ENCODE results near the gene GM2A.
"Not testable (repeated sequence)": the region's sequence is repeated elsewhere in the genome, so short reads cannot be mapped to it uniquely, and the experiment has no call there.

GM2A gene

DNA sequence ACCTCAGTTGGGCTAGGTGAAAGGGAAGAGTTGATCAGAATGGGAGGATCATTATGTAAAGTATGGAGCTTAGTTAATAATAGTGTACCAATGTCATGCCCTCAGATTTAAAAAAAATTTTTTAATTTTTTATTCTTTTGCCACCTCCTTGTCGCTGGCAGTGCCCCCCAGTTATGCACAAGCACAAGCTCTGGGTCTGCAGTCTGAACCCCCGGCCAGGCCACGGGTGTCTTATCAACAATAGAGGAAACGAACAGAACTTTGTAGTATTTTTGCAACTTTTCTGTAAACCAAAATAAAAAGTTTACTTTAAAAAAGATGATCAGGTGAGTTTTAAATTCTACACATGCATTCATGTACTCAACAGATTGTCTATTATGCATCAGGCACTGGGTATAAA lies 1.4 kb upstream of the GM2A start:
- DNase-seq (ENCODE audit: low read depth in 2 of 2): no peak

DNA sequence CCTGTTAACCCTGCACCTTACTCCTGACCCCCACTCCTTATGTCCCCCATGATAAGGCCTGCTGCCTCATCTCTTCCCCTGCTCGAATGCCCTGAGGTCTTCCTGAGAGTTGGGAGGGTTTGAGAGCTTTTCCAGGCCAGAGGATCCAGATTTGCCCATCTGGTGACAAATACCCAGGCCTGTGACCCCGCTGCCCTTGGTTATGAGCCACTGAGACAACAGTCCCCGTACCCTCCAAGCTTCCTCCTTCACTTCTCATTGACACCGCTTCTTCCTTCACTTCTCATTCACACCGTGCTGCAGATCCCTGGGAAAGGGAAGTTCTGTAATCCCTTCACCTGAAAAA lies 593 bp downstream of the GM2A start:
- no peak for DNase-seq (ENCODE audit: low read depth in 2 of 2)

DNA sequence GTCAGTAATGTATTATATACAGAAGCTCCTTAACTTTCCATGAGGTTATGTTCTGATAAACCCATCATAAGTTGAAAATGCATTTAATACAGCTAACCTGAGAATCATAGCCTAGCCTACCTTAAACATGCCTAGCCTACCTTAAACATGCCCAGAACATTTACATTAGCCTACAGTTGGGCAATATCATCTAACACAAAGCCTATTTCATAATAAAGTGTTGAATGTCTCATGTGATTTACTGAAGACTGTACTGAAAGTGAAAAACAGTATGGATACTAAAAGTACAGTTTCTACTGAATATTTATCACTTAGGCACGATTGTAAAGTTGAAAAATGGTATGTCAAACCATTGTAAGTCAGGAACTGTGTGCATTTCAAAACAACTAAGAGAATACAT lies 1.6 kb downstream of the GM2A start:
- DNase-seq (ENCODE audit: low read depth in 2 of 2): no peak

DNA sequence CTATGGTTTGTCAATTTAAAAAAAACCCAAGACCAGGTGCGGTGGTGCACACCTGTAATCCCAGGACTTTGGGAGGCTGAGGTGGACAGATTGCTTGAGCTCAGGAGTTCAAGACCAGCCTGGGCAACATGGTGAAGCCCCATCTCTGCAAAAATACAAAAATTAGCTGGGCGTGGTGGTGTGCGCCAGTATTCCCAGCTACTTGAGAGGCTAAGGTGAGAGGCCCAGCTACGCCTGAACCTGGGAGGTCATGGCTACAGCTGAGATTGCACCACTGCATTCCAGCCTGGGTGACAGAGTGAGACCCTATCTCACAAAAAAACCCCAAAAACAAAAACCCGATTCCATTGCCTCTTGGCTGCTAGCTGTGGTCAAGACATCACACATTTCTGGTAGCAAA lies 2.0 kb downstream of the GM2A start:
- not testable (repeated sequence) for DNase-seq (ENCODE audit: low read depth in 2 of 2)

DNA sequence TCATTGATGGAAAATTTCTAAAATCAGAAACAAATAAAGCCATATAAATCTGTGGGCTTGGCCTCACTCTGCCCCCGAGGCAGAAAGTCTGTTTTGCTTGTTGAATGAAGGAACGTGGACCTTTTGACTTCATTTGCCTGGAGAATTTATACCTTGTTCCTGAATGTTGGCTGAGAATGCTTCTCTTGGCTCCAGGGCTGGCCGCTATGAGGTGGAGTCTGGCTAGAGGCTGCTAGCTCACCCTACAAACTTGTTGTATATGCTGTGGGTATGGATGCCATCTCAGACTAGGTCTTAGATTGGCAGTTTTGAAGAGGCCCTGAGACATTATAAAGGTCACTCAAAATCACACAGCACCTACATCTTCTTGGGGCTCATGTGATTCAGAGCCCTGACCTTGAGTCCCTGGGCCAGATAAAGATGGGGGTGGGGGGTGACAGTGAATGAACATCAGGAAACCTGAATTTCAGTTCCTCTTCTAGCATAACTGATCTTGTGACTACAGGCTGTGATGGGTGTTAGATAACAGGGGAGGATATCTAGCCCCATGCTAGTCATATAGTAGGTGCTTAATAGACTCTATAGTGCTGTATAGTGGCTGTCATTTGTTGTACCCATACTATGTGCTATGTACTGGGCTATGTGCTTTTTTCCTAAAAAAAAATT lies 2.8 kb downstream of the GM2A start:
- no peak for DNase-seq (ENCODE audit: low read depth in 2 of 2)

DNA sequence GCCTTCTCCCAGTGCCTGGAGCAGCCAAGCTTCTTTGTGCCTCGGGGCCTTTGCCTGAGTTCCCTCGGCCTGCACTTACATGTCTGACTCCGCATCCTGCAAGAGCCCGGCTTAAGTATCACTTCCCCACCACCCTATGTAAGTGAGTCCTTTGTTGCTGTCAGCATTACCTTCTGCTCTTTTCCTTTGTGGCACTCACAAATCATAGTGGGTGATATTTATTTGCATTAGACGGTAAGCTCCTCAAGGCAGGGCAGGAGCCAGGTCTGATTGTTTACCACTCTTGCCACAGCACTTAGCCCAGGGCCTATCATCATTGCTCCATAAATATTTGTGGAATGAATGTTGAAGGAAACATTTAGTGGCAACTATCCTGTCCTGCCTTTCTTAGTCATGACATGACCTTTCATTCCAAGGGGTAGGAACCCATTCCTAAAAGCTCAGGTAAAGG lies 4.8 kb downstream of the GM2A start:
- DNase-seq (ENCODE audit: low read depth in 2 of 2): no peak

DNA sequence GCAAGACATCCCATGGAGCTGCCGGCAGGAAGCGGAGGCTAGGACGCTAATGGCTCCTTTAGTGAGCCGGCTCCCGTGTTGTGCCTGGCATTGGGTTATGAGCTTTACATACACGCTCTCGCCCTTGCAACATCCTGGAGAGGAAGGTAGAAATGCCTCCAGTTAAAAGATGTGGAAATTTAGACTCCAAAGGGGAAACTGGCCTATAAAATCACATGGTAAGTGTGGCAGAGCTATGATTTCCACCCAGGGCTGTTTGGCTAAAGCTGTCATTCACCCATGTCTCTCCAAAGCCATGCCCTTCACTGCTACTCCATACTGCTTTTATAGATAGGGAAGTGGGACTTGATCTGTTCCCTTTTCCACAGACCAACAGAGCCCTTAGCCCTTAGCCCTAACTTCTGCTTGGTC lies 5.2 kb downstream of the GM2A start:
- no peak for DNase-seq (ENCODE audit: low read depth in 2 of 2)

DNA sequence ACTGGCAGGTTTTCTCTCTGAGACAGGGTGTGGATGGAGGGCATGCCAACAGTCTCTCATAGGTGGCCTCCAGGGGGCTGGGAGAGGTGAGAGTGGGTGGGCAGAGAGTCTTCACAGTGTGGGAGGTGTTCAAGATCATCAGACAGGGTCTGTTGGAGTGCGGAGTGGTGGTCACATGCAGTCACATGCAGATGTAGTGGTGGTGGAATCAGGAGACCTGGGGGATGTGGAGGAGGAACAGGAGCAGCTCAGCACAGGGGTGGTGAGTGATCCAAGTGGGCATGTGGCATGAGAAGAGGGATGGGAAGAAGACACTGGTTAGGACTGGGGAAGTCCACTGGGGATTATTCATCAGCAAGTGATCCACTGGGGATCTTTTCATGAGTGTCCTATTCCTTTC lies 5.8 kb downstream of the GM2A start:
- DNase-seq (ENCODE audit: low read depth in 2 of 2): no peak

DNA sequence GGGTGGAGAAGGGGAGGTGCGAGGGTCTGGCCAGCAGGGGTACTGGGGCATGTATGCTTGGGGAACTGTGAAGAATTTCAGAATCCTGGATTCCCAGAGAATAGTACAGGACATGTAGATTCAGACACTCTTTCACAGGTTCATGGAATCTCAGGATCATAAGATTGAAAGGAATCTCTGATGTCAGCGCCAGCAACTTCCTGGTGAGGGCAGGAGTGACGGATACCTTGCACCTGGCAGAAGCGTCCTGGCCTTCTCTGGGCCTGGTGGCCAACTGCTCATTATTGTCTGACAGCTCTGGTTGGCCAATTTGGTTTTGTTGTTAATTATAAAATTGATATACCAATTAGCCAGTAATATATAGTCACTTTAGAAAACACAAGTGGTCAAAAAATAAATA lies 6.9 kb downstream of the GM2A start:
- DNase-seq (ENCODE audit: low read depth in 2 of 2): no peak

DNA sequence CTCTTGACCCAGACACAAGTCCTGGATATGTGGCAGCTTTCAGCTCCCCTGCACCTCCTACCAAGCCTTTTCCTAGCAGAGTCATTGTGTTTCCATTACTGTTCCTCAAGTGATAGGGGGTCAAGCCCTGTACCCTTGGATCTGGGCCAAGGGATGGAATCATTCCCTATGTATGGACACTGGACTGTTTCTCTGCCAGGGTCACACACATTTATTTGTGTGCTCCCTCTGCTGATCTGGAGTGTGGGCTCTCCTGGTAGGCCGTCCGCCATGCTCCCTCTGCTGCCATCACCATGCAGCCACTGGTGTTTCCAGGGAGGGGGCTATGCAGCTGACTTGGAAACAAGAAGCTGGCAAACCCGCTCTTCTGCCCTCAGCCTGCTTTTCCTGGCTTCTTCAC lies 9.5 kb downstream of the GM2A start:
- DNase-seq (ENCODE audit: low read depth in 2 of 2): no peak

DNA sequence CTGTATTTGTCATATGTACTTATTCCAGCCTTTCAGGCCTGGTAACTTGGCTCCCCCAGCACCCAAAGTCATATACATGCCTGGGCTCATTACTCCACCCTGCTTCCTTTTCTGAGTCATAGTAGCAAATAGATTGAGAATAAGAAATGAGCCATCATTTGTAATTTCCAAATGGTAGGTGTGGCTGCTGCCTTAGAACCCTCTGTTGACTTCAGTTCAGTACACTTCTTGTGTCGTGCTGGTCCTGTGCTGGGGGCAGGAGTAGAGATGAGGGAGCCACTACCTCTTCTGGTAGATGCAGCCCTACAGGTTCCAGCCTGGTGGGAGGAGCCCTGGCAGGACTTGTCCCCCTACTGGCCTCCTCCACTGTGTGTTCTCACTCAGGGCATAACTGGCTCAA lies 11.1 kb downstream of the GM2A start:
- peak in 1 of 2 donors; percentile 17 for DNase-seq (ENCODE audit: low read depth in 2 of 2)

DNA sequence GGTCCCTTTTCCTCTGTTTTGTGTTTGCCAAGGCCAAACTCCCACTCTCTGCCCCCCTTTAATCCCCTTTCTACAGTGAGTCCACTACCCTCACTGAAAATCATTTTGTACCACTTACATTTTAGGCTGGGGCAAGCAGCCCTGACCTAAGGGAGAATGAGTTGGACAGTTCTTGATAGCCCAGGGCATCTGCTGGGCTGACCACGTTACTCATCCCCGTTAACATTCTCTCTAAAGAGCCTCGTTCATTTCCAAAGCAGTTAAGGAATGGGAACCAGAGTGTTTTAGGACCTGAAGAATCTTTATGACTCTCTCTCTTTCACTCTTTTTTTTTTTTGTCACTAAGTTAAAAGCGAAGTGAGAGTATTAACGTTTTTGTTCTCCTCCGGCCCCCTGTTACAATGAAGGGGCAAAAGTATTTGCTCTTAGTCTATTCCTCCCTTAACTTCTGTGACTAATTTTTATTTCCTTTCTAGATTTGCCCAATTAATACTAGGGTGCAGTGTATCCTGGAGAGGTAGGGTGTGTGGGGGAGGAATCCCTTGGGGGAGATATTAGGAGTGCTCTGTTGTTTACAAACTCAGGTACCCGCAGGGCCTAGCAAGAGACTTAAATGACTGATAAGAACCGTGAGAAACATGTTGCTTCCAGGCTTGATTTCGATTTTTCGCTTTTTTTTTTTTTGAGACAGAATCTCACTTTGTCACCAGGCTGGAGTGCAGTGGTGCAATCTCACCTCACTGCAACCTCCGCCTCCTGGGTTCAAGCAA lies 14.7 kb downstream of the GM2A start:
- DNase-seq (ENCODE audit: low read depth in 2 of 2): no peak

DNA sequence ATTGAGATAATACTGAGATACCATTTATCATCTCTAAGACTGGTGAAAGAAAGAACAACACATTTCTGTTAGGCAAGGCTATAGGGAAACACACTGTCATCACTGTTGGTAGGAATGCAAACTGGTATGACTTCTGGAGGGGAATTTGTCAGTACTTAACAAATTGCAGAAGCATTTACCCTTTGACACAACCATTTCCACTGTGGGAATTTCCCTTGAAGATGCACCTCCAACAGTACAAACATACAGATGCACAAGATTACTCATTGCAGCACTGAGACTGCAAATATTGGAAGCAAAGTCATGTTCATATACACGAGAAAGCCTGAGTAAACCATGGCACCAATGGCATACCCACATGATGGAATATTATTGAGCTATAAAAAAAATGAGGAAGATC lies 17.6 kb downstream of the GM2A start:
- DNase-seq (ENCODE audit: low read depth in 2 of 2): no peak

DNA sequence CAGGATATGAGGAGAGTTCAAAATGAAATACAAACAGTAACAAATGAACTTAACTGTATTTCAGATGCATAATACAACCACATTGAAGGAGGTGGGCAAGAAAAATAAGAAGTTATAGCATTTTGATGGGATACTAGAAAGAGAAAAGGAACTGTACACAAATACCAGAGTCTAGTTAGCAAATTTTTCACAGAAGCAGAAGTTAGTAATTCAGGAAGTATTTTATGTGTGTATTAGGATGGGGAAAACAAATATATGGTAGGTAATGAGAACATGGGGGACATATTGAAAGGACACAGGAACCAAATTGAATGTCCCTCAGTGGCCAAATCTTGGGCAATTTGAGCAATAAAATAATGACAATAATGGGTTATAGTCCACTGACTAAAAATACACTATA lies 18.4 kb downstream of the GM2A start:
- DNase-seq (ENCODE audit: low read depth in 2 of 2): no peak

DNA sequence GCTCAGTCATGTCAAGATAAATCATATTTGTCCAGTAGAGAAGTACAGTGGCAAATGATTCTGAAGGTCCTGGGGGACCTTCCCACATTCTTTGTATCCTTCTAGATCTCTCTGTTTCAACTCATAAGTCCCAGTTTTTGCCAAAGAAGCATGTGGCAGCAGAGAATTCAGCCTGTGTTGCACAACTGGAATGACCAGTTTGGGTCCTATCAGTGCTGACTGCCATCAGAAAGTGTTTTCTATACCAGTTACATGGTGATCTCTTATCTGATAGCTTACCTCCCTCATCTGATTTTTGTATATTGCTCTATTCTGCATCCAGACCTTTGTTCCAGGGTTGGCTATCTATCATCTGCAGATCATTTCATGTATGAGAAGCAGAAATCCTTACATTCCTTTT lies 21.7 kb downstream of the GM2A start:
- no peak for DNase-seq (ENCODE audit: low read depth in 2 of 2)

DNA sequence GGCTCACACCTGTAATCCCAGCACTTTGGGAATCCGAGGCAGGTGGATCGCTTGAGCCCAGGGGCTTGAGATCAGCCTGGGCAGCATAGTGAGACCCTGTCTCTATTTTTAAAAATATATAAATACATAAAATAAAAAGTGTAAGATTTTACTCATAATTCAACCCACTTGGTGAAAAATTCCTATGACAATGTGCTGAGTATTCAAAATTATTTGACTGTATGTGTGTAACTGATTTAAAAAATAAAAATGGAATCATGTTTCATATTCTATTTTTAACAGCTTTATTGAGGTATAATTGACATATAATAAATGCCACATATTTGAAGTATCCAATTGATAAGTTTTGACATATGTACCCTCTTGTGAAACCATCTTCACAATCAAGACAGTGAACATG lies 22.8 kb downstream of the GM2A start:
- DNase-seq (ENCODE audit: low read depth in 2 of 2): no peak

DNA sequence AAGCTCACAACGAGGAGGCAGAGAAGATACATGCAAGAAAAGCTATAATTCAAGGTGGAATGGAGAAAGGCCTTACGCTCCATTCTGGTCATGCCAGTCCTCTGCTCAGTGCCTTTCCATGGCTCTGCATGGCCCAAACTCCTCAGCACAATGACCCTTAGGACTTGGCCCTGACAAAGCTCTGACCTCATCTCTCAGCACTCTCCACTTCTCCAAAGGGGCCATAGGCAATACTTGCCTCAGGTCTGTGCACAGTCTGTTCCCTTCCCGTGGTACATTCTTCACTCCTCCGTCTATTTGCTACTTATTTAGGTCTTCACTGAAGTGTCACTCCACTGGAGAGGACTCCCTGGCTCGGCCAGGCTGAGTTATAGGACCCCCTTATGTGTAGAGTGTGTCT lies 25.9 kb downstream of the GM2A start:
- no peak for DNase-seq (ENCODE audit: low read depth in 2 of 2)

DNA sequence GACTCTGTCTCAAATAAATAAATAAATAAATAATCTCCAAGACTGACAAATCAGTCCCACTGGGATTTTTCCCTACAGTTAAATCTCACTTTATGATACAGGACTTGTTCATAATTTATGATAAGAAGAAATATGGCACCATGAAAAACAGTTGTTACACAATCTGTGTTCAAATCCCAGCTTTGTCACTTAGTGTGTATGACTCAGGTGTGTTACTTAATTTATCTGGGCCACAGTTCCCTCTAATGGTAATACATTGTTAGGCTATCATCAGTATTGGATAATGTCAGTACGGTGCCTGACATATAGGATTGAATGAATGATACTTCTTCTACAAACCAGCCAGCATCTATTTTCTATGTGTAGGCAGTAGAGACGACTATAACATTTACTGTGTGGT lies 27.5 kb downstream of the GM2A start:
- no peak for DNase-seq (ENCODE audit: low read depth in 2 of 2)

DNA sequence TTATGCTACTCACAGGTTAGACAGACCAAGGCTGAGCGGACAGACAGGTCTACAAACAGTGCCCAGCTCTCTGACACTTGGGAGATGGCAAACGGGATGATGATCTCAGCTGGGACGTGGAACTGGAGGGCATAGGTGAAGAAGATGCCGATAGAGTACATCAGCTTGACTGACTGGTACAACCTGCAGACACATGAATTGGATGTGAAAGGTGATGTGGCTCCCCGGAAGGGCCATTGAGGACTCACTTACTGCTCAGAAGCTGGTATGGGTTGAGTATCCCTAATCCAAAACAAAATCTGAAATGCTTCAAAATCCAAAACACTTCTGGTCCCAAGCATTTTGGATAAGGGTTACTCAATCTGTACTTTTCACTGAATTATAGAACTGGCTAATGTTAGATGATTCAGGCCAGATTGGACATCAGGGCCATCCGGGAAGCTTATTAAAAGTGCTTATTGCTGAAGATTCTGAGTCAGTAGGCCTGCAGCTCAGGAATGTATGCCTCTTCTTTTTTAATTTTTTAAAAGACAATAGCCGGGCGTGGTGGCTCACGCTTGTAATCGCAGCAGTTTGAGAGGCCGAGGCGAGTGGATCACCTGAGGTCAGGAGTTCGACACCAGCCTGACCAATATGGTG lies 28.1 kb downstream of the GM2A start:
- DNase-seq (ENCODE audit: low read depth in 2 of 2): no peak

DNA sequence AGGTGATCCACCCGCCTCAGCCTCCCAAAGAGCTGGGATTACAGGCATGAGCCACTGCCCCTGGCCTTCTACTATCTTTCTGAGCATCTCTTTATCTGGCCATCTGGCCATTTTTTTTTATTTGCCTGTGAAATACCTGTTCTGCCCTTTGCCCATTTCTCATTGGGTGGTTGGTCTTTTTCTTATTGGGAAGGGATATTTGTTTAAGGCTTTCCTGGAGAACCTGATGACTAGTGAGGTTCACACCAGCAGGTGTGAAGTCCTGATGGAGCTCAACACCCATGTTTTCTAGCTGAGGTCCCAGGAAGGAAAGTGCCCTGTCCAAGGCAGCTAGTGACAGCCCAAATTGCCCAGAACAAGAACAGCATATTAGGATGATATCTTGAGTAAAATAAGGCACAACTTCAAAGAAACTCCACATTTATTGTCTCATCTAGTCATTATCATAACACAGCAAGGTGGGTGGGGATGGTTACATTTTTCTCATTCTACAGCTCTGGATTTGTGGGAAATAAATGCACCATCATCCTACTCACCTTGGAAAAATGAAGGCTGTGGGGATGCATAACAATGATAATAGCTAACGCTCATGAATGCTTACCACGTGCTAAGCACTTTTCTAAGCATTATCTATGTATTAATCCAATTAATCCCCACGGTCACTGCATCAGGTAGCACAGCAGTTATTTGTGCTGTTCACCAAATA lies 30.3 kb downstream of the GM2A start:
- no peak for DNase-seq (ENCODE audit: low read depth in 2 of 2)

DNA sequence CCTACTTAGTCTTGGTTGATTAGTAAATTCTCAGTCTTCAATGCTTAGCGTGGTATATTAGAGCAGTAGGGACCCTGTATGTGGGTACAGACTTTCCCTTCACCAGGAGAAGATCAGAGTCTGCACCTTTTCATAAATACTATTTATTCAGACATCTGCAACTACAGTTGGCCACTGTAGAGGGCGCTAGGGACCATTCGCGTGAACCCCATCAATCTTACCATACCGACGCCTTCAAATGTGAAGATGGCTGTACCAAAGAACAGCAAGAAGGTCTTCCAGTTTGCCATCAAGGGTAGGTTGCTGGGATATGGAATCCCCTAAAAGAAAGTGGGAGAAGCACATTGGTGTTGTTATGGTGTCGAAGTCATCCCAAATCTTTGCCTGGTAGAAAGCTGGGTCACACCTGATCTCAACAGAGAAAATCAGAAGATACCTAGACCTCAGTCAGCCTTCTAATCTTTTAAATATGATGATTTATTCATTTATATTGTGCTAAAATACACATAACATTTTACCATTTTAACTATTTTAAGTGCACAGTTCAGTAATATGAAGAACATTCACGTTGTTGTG lies 31.5 kb downstream of the GM2A start:
- no peak for DNase-seq (ENCODE audit: low read depth in 2 of 2)

DNA sequence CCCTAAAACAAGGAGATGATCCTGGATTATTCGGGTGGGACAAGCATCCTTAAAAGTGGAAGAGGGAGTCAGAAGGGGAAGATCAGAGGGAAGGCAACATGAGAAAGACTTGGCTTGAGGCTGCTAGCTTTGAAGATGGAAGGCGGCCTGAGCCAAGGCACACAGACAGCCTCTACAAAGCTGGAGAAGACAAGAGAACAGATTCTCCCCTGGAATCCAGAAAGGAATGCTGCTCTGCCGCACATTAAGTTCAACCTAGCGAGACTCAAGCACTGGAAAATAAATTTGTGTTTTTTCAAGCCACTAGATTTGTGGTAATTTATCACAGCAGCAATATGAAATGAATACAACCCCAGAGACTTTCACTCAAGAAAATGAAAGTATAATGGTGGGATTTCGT lies 32.7 kb downstream of the GM2A start:
- no peak for DNase-seq (ENCODE audit: low read depth in 2 of 2)
